Esophagus muscularis mucosa (tissue), 4 donors: ENCODE data around the gene MAP3K1. TPM values are rescaled to one million over a fixed set of nuclear protein-coding genes. Genes with fewer than 3 reads are reported as not detected.

Experiments
- DNase-seq: peaks from one replicate; pipeline ENCODE4 v3.0.0-alpha.2; 2017; ENCODE audit errors: extremely low spot score
- H3K27ac ChIP-seq, 4 donors: fragments of 200-600 bp; sonication (generic); replicated peaks in 1 of 4; 1 replicate in 3 of 4; 2 replicates in 1 of 4; pipeline ENCODE4 v1.5.1; 2016 to 2019; ENCODE audit warnings: mild to moderate bottlenecking in 1 of 4
- H3K27me3 ChIP-seq, 4 donors: fragments of 200-600 bp; sonication (generic); one replicate each; pipeline versions ENCODE4 v1.5.1 to v1.6.0; 2016 to 2019
- H3K36me3 ChIP-seq, 4 donors: fragments of 200-600 bp; sonication (generic); one replicate each; pipeline ENCODE4 v1.5.1; 2016 to 2019
- H3K4me1 ChIP-seq, 4 donors: fragments of 200-600 bp; sonication (generic); one replicate each; pipeline ENCODE4 v1.5.1; 2016 to 2019
- H3K4me3 ChIP-seq, 4 donors: fragments of 200-600 bp; sonication (generic); 1 replicate in 2 of 4; 2 replicates in 2 of 4; pipeline ENCODE4 v1.5.1; 2016 to 2019; ENCODE audit warnings: mild to moderate bottlenecking in 4 of 4, moderate library complexity in 1 of 4
- H3K9me3 ChIP-seq, 4 donors: fragments of 200-600 bp; sonication (generic); 1 replicate in 3 of 4; 2 replicates in 1 of 4; pipeline ENCODE4 v1.5.1; 2016 to 2019
- CTCF ChIP-seq, 3 experiments: fragments of 200-600 bp in 2 of 3; fragments of 450-650 bp in 1 of 3; sonication (generic) in 2 of 3; IDR thresholded peaks; one replicate each; pipeline ENCODE4 v1.5.1; 2017 to 2019; ENCODE audit warnings: antibody characterized with exemption in 3 of 3, mild to moderate bottlenecking in 2 of 3, moderate library complexity in 1 of 3
- EP300 ChIP-seq: sonication (generic); formaldehyde crosslinking; IDR thresholded peaks from one replicate; pipeline ENCODE4 v1.6.1; 2017; ENCODE audit warnings: antibody characterized with exemption
- POLR2A ChIP-seq: fragments of 450-650 bp; IDR thresholded peaks from one replicate; pipeline ENCODE4 v1.6.1; 2017; ENCODE audit warnings: antibody characterized with exemption, moderate library complexity, mild to moderate bottlenecking, low read depth
- POLR2AphosphoS5 ChIP-seq, 2 donors: sonication (generic); formaldehyde crosslinking; IDR thresholded peaks; one replicate each; pipeline ENCODE4 v1.6.1; 2017; ENCODE audit warnings: antibody characterized with exemption in 2 of 2
- WGBS: methylation state at CpG from one replicate; pipeline ENCODE4 v1.1.5; 2018; 5-methylcytosine and 5-hydroxymethylcytosine counted together
- intact Hi-C: fragments of 100-400 bp; cut with DNase I; formaldehyde crosslinking; loops from one replicate; pipeline ENCODE4 v1.15.1; 2023
- total RNA-seq, 4 donors: library from RNA; depleted of rRNA; stranded (reverse); fragments of >200 nt; gene quantifications; one replicate each; pipeline versions ENCODE4 v1.1.0 to v1.2.1, GENCODE V29; 2016

Gene MAP3K1
- total RNA-seq, 4 donors from 2014 or later, result 7.2 to 12.3 (median 8.8) TPM

- Histone ChIP-seq H3K27me3 (no peaks in the 10 kb centered on the region), H3K9me3 (no peaks in the 10 kb centered on the region), H3K4me1 (peaks cover 32 to 61% (median 49%) of the 10 kb centered on the region in 4 donors), H3K27ac (no peak overlapping the region), H3K4me3 (no peak overlapping the region), H3K36me3 (no peaks in the 10 kb centered on the region)
- no peak for TF ChIP-seq CTCF (IDR thresholded peaks at IDR 0.05)
- TF ChIP-seq POLR2AphosphoS5 (IDR thresholded peaks at IDR 0.05), result no peak
- no peak for TF ChIP-seq POLR2A
- TF ChIP-seq EP300, result no peak
- DNase-seq, result no peak
- WGBS, result 70% methylated on average over 3 of the region's 3 CpGs
- intact Hi-C loops, result no loop called here
Observed at GRCh38 chr5:56845904-56846480, 30.6 kb downstream of the MAP3K1 start.

- Histone ChIP-seq H3K27ac (no peak overlapping the region), H3K4me3 (no peak overlapping the region), H3K36me3 (no peaks in the 10 kb centered on the region), H3K4me1 (peaks cover 50 to 69% (median 55%) of the 10 kb centered on the region in 4 donors), H3K27me3 (no peaks in the 10 kb centered on the region), H3K9me3 (no peaks in the 10 kb centered on the region)
- intact Hi-C loops, result no loop called here
- no peak for TF ChIP-seq POLR2A
- no peak for TF ChIP-seq POLR2AphosphoS5 (IDR thresholded peaks at IDR 0.05)
- no peak for TF ChIP-seq EP300
- no peak for TF ChIP-seq CTCF (IDR thresholded peaks at IDR 0.05)
- 91% methylated on average over 1 of the region's 1 CpG for WGBS
- no peak for DNase-seq
Observed at GRCh38 chr5:56848206-56848605, 32.9 kb downstream of the MAP3K1 start.

- no peak for DNase-seq
- Histone ChIP-seq H3K27ac (no peak overlapping the region), H3K27me3 (no peaks in the 10 kb centered on the region), H3K4me3 (no peak overlapping the region), H3K9me3 (no peaks in the 10 kb centered on the region), H3K4me1 (peaks cover 52 to 75% (median 65%) of the 10 kb centered on the region in 4 donors), H3K36me3 (no peaks in the 10 kb centered on the region)
- intact Hi-C loops, result no loop called here
- 92% methylated on average over 2 of the region's 2 CpGs for WGBS
- TF ChIP-seq EP300 (no peak), POLR2AphosphoS5 (IDR thresholded peaks at IDR 0.05) (no peak), CTCF (IDR thresholded peaks at IDR 0.05) (no peak), POLR2A (no peak)
Observed at GRCh38 chr5:56849671-56850070, 34.3 kb downstream of the MAP3K1 start.

GRCh38 chr5:56850423-56850822 is 35.1 kb downstream of the MAP3K1 start:
- Histone ChIP-seq H3K4me1 (peaks cover 48 to 74% (median 70%) of the 10 kb centered on the region in 4 donors), H3K27ac (no peak overlapping the region), H3K27me3 (no peaks in the 10 kb centered on the region), H3K36me3 (no peaks in the 10 kb centered on the region), H3K9me3 (no peaks in the 10 kb centered on the region), H3K4me3 (no peak overlapping the region)
- WGBS, result 88% methylated on average over 2 of the region's 2 CpGs
- no peak for DNase-seq
- TF ChIP-seq POLR2AphosphoS5 (IDR thresholded peaks at IDR 0.05) (no peak), POLR2A (no peak), CTCF (IDR thresholded peaks at IDR 0.05) (no peak), EP300 (no peak)
- intact Hi-C loops, result no loop called here
